ENCODE data around the gene VAPA.

- no peak for TF ChIP-seq CTCF (IDR thresholded peaks at IDR 0.05; ENCODE audit: low read depth, low read length)
- TF ChIP-seq EZH2phosphoT487 (IDR thresholded peaks at IDR 0.05; ENCODE audit: low read depth), result no peak
Measured at GRCh38 chr18:9884532-9885140, 29.2 kb upstream of the VAPA start.
